Peyer's patch (tissue), 4 donors: ENCODE results near the gene SEPTIN14. TPM values are rescaled to one million over a fixed set of nuclear protein-coding genes. Genes with fewer than 3 reads are reported as not detected.
"Not testable (repeated sequence)": the region's sequence is repeated elsewhere in the genome, so short reads cannot be mapped to it uniquely, and the experiment has no call there.

ENCODE experiments used
- DNase-seq, 3 donors: peaks; one replicate each; pipeline ENCODE4 v3.0.0-alpha.2; 2017 to 2019
- H3K27ac ChIP-seq, 4 donors: fragments of 200-600 bp; sonication (generic); one replicate each; pipeline ENCODE4 v1.5.1; 2016 to 2019
- H3K27me3 ChIP-seq, 2 donors: fragments of 200-600 bp; sonication (generic); one replicate each; pipeline ENCODE4 v1.5.1; 2019
- H3K36me3 ChIP-seq, 3 donors: fragments of 200-600 bp; sonication (generic); one replicate each; pipeline ENCODE4 v1.5.1; 2016 to 2019
- H3K4me1 ChIP-seq, 4 donors: fragments of 200-600 bp; sonication (generic); one replicate each; pipeline ENCODE4 v1.5.1; 2016 to 2019
- H3K4me3 ChIP-seq, 4 donors: fragments of 200-600 bp; sonication (generic); 1 replicate in 3 of 4; 2 replicates in 1 of 4; pipeline ENCODE4 v1.5.1; 2016 to 2019; ENCODE audit warnings: mild to moderate bottlenecking in 1 of 4
- H3K9me3 ChIP-seq, 4 donors: fragments of 200-600 bp; sonication (generic); one replicate each; pipeline ENCODE4 v1.5.1; 2016 to 2019; ENCODE audit warnings: mild to moderate bottlenecking in 1 of 4
- CTCF ChIP-seq, 6 experiments: fragments of 450-650 bp in 4 of 6; fragments of 200-600 bp in 2 of 6; sonication (generic) in 1 of 6; IDR thresholded peaks; one replicate each; pipeline ENCODE4 v1.5.1; 2017 to 2019; ENCODE audit warnings: antibody characterized with exemption in 6 of 6, mild to moderate bottlenecking in 3 of 6, moderate library complexity in 1 of 6
- POLR2A ChIP-seq, 2 donors: fragments of 450-650 bp; IDR thresholded peaks; one replicate each; pipeline ENCODE4 v1.5.1; 2017; ENCODE audit warnings: antibody characterized with exemption in 2 of 2, mild to moderate bottlenecking in 2 of 2, moderate library complexity in 2 of 2
- small RNA-seq, 2 donors: library from RNA; depleted of rRNA; stranded (forward); fragments of <200 nt; gene quantifications; one replicate each; pipeline ENCODE3, GENCODE V24; 2016
- total RNA-seq, 4 donors: library from RNA; depleted of rRNA; stranded (reverse); fragments of >200 nt; gene quantifications; one replicate each; pipeline ENCODE4 v1.1.0, GENCODE V29; 2016

The SEPTIN14 gene
- total RNA-seq, 4 donors from 2014 or later: not detected

- no peak overlapping the region for H3K4me3 ChIP-seq
- no peaks in the 10 kb centered on the region for H3K36me3 ChIP-seq
- H3K4me1 ChIP-seq: no peaks in the 10 kb centered on the region
- H3K27ac ChIP-seq: no peak overlapping the region
- H3K27me3 ChIP-seq: no peaks in the 10 kb centered on the region
- no peak for DNase-seq
- H3K9me3 ChIP-seq: no peaks in the 10 kb centered on the region
- TF ChIP-seq POLR2A (IDR thresholded peaks at IDR 0.05): no peak
- no peak for TF ChIP-seq CTCF (IDR thresholded peaks at IDR 0.05)
These were observed 87.5 kb downstream of the SEPTIN14 start for GRCh38 chr7:55775051-55775420.

GRCh38 chr7:55774327-55775050 lies 88.1 kb downstream of the SEPTIN14 start:
- Histone ChIP-seq H3K27ac (no peak overlapping the region), H3K4me1 (no peaks in the 10 kb centered on the region), H3K36me3 (no peaks in the 10 kb centered on the region), H3K27me3 (no peaks in the 10 kb centered on the region), H3K9me3 (no peaks in the 10 kb centered on the region), H3K4me3 (no peak overlapping the region)
- TF ChIP-seq POLR2A (IDR thresholded peaks at IDR 0.05) (no peak), CTCF (IDR thresholded peaks at IDR 0.05) (no peak)
- DNase-seq: no peak

GRCh38 chr7:55770778-55771177 lies 91.8 kb downstream of the SEPTIN14 start:
- Histone ChIP-seq H3K27me3 (no peaks in the 10 kb centered on the region), H3K27ac (no peak overlapping the region), H3K9me3 (no peaks in the 10 kb centered on the region), H3K4me1 (no peaks in the 10 kb centered on the region), H3K36me3 (no peaks in the 10 kb centered on the region), H3K4me3 (no peak overlapping the region)
- no peak for TF ChIP-seq CTCF (IDR thresholded peaks at IDR 0.05)
- TF ChIP-seq POLR2A (IDR thresholded peaks at IDR 0.05): no peak
- no peak for DNase-seq

- H3K9me3 ChIP-seq, H3K27ac ChIP-seq, H3K4me3 ChIP-seq, H3K4me1 ChIP-seq, DNase-seq, H3K36me3 ChIP-seq, H3K27me3 ChIP-seq: not testable (repeated sequence)
These were observed 109.2 kb downstream of the SEPTIN14 start for GRCh38 chr7:55753274-55753862.

- H3K4me1 ChIP-seq, H3K27me3 ChIP-seq, H3K27ac ChIP-seq, H3K36me3 ChIP-seq, DNase-seq, H3K4me3 ChIP-seq, H3K9me3 ChIP-seq: not testable (repeated sequence)
These were observed 117.8 kb downstream of the SEPTIN14 start for GRCh38 chr7:55744706-55745105.

Small RNAs within 50 kb of the gene (small RNA-seq; reads per million reads assigned to genes)
- gene AC092647.1 (0 reads per million in 2 donors), gene AC092647.2 (0 reads per million in 2 donors), gene RNU6-1126P (0 reads per million in 2 donors)

Other genes starting within 250 kb of the SEPTIN14 start
- 1 to 10 TPM; 2.8 to 8.3 (median 4.9) TPM for gene ZNF713, start 24.7 kb upstream of the SEPTIN14 start, total RNA-seq
- gene MRPS17, start 89.1 kb upstream of the SEPTIN14 start, total RNA-seq: 1 to 10 TPM; 4.4 to 10.0 (median 7.3) TPM
- gene NIPSNAP2, start 101.8 kb upstream of the SEPTIN14 start, total RNA-seq: 10 to 100 TPM; 37.5 to 87.5 (median 54.2) TPM
- gene PSPH, start 188.7 kb upstream of the SEPTIN14 start, total RNA-seq: 10 to 100 TPM; 12.3 to 25.6 (median 16.1) TPM
- 100 to 1,000 TPM in 1 of 4 donors, 10 to 100 TPM in 3; 61.3 to 150 (median 79.5) TPM for gene CCT6A, start 189.0 kb upstream of the SEPTIN14 start, total RNA-seq
- 100 to 1,000 TPM in 3 of 4 donors, 10 to 100 TPM in 1; 71.8 to 155 (median 128) TPM for gene SUMF2, start 201.5 kb upstream of the SEPTIN14 start, total RNA-seq
- gene PHKG1, start 230.2 kb upstream of the SEPTIN14 start, total RNA-seq: 1 to 10 TPM; 1.1 to 8.3 (median 4.0) TPM
- 100 to 1,000 TPM; 223 to 346 (median 316) TPM for gene CHCHD2, start 243.7 kb upstream of the SEPTIN14 start, total RNA-seq